ENCODE measurements around the gene PFN2. TPM values are rescaled to one million over a fixed set of nuclear protein-coding genes. Genes with fewer than 3 reads are reported as not detected.
"Not testable (repeated sequence)": the region's sequence is repeated elsewhere in the genome, so short reads cannot be mapped to it uniquely, and the experiment has no call there.

The PFN2 gene
- total and polyA plus RNA-seq, 2 experiments from 2014 or later: 152 to 172 TPM

DNA sequence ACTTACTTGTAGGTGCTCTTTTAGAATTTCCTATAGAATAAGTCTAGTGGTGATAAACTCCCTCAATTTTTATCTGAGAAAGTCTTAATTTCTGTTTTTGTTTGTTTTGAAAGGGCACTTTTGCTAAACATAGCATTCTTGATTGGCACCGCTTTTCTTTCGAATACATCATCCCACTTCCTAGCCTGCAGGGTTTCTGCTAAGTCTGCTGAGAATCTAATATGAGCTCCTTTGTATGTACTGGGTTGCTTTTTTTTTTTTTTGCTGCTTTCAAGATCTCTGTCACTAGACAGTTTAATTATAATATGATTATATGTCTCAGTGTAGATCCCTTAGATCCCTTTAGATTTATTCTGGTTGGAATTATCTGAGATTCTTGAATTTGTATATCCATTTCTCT lies 21.5 kb downstream of the PFN2 start:
- Histone ChIP-seq H3K9me2 (replicated peaks; ENCODE audit: insufficient read depth) (no peaks in the 10 kb centered on the region), H3K4me2 (no peak overlapping the region), H3K9me3 (ENCODE audit: low read depth) (no peaks in the 10 kb centered on the region), H3K4me1 (ENCODE audit: insufficient read depth) (no peaks in the 10 kb centered on the region), H3K4me3 (no peak overlapping the region), H3K27ac (no peak overlapping the region), H2AFZ (no peak overlapping the region), H3K27me3 (no peaks in the 10 kb centered on the region), H4K20me1 (ENCODE audit: insufficient read depth, poor library complexity, severe bottlenecking) (no peaks in the 10 kb centered on the region), H3K79me2 (peaks cover 11% of the 10 kb centered on the region), H3K36me3 (replicated peaks; ENCODE audit: insufficient read depth, low read depth) (no peaks in the 10 kb centered on the region)
- WGBS (ENCODE audit: low lambda C conversion rate, missing lambda C conversion rate): 97% methylated on average over 2 of the region's 2 CpGs
- DNase-seq (ENCODE audit: low spot score): no peak
- no peak for TF ChIP-seq EZH2phosphoT487 (IDR thresholded peaks at IDR 0.05; ENCODE audit: low read depth, severe bottlenecking, unreplicated experiment)
- no peak for TF ChIP-seq EZH2 (IDR thresholded peaks at IDR 0.05; ENCODE audit: borderline replicate concordance)
- no peak for TF ChIP-seq CTCF (IDR thresholded peaks at IDR 0.05; ENCODE audit: poor library complexity)

GRCh38 chr3:149947231-149947630 lies 23.5 kb downstream of the PFN2 start:
- peaks cover 2% of the 10 kb centered on the region for H3K79me2 ChIP-seq
- no peaks in the 10 kb centered on the region for H3K4me1 ChIP-seq (ENCODE audit: insufficient read depth)
- TF ChIP-seq EZH2phosphoT487 (IDR thresholded peaks at IDR 0.05; ENCODE audit: low read depth, severe bottlenecking, unreplicated experiment) (no peak), CTCF (IDR thresholded peaks at IDR 0.05; ENCODE audit: poor library complexity) (no peak), EZH2 (IDR thresholded peaks at IDR 0.05; ENCODE audit: borderline replicate concordance) (no peak)
- H3K9me2 ChIP-seq (replicated peaks; ENCODE audit: insufficient read depth): no peaks in the 10 kb centered on the region
- no peak overlapping the region for H2AFZ ChIP-seq
- no peak overlapping the region for H3K4me2 ChIP-seq
- H3K36me3 ChIP-seq (replicated peaks; ENCODE audit: insufficient read depth, low read depth): no peaks in the 10 kb centered on the region
- no peak for DNase-seq (ENCODE audit: low spot score)
- no peak overlapping the region for H3K27ac ChIP-seq
- 100% methylated on average over 6 of the region's 7 CpGs for WGBS (ENCODE audit: low lambda C conversion rate, missing lambda C conversion rate)
- H4K20me1 ChIP-seq (ENCODE audit: insufficient read depth, poor library complexity, severe bottlenecking): no peaks in the 10 kb centered on the region
- no peaks in the 10 kb centered on the region for H3K9me3 ChIP-seq (ENCODE audit: low read depth)
- no peak overlapping the region for H3K4me3 ChIP-seq
- no peaks in the 10 kb centered on the region for H3K27me3 ChIP-seq

DNA sequence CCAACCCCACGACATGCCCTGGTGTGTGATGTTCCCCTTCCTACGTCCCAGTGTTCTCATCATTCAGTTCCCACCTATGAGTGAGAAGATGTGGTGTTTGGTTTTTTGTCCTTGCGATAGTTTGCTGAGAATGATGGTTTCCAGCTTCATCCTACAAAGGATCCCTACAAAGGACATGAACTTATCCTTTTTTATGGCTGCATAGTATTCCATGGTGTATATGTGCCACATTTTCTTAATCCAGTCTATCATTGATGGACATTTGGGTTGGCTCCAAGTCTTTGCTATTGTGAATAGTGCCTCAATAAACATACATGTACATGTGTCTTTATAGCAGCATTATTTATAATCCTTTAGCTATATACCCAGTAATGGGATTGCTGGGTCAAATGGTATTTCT lies 26.7 kb downstream of the PFN2 start:
- not testable (repeated sequence) for H3K4me2 ChIP-seq; DNase-seq (ENCODE audit: low spot score); H3K4me1 ChIP-seq (ENCODE audit: insufficient read depth); H4K20me1 ChIP-seq (ENCODE audit: insufficient read depth, poor library complexity, severe bottlenecking); H3K9me2 ChIP-seq (replicated peaks; ENCODE audit: insufficient read depth); H3K4me3 ChIP-seq; H2AFZ ChIP-seq; H3K27me3 ChIP-seq; H3K27ac ChIP-seq; H3K9me3 ChIP-seq (ENCODE audit: low read depth); H3K36me3 ChIP-seq (replicated peaks; ENCODE audit: insufficient read depth, low read depth); H3K79me2 ChIP-seq
- 89% methylated on average over 3 of the region's 3 CpGs for WGBS (ENCODE audit: low lambda C conversion rate, missing lambda C conversion rate)

DNA sequence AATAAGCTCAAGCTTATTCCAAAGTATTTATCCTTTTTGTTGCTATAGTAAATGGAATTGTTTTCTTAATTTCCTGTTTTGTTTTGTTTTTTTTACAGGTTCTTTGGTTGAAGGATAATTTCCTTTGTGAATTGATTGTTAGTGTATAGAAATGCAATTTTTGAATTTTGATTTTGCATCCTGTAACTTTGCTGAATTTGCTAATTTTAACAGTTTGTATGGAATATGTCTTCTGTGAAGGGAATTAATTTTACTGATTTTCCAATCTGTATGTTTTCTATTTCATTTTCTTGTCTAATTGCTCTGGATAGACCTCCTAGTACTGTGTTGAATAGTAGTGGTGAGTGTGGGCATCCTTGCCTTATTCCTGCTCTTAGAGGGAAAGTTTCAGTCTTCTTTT lies 28.3 kb downstream of the PFN2 start:
- Histone ChIP-seq H3K4me1 (ENCODE audit: insufficient read depth) (no peaks in the 10 kb centered on the region), H3K9me2 (replicated peaks; ENCODE audit: insufficient read depth) (no peaks in the 10 kb centered on the region), H3K27me3 (no peaks in the 10 kb centered on the region), H2AFZ (no peak overlapping the region), H3K36me3 (replicated peaks; ENCODE audit: insufficient read depth, low read depth) (no peaks in the 10 kb centered on the region), H4K20me1 (ENCODE audit: insufficient read depth, poor library complexity, severe bottlenecking) (no peaks in the 10 kb centered on the region), H3K79me2 (peaks cover 2% of the 10 kb centered on the region), H3K4me2 (no peak overlapping the region), H3K9me3 (ENCODE audit: low read depth) (no peaks in the 10 kb centered on the region), H3K4me3 (no peak overlapping the region), H3K27ac (no peak overlapping the region)
- TF ChIP-seq CTCF (IDR thresholded peaks at IDR 0.05; ENCODE audit: poor library complexity) (no peak), EZH2phosphoT487 (IDR thresholded peaks at IDR 0.05; ENCODE audit: low read depth, severe bottlenecking, unreplicated experiment) (no peak), EZH2 (IDR thresholded peaks at IDR 0.05; ENCODE audit: borderline replicate concordance) (no peak)
- no peak for DNase-seq (ENCODE audit: low spot score)

All from hepatocyte (in vitro differentiated cells).